MCF 10A (cell line): ENCODE measurements around the gene GHRHR. TPM values are rescaled to one million over a fixed set of nuclear protein-coding genes. Genes with fewer than 3 reads are reported as not detected.

ENCODE experiments used
- BruUV-seq: library from RNA; stranded (reverse); fragments of 400-500 nt; replicated peaks from 2 replicates; lab custom pipeline; 2021; lab: Mats Ljungman, UMichigan
- CTCF ChIA-PET: fragments of 300-600 bp; sonication (Branson Sonifier 250); formaldehyde crosslinking; extraction: SDS; loops from one replicate; lab custom pipeline; 2021; ENCODE audit warnings: antibody characterized with exemption, inconsistent platforms; lab: Yijun Ruan, JAX
- POLR2A ChIA-PET: fragments of 300-600, 350-650 bp; sonication (Branson Sonifier 250); formaldehyde crosslinking; extraction: SDS; loops from one replicate; lab custom pipeline; 2020; ENCODE audit warnings: antibody characterized with exemption, inconsistent platforms; lab: Yijun Ruan, JAX
- DNase-seq: peaks from one replicate; pipeline ENCODE4 v3.0.0-alpha.2; 2018; ENCODE audit not compliant: unreplicated experiment
- H3K27ac Mint-ChIP-seq: one replicate; pipeline ENCODE4 v1.8.0; 2022; ENCODE audit warnings: mild to moderate bottlenecking, low read depth, mixed read lengths; ENCODE audit not compliant: unreplicated experiment
- H3K27me3 Mint-ChIP-seq: one replicate; pipeline ENCODE4 v1.8.0; 2022; ENCODE audit warnings: mixed read lengths; ENCODE audit not compliant: insufficient read depth, unreplicated experiment
- H3K36me3 Mint-ChIP-seq: one replicate; pipeline ENCODE4 v1.8.0; 2022; ENCODE audit warnings: mild to moderate bottlenecking, moderate library complexity, mixed read lengths; ENCODE audit not compliant: insufficient read depth, unreplicated experiment
- H3K4me1 Mint-ChIP-seq: one replicate; pipeline ENCODE4 v1.8.0; 2022; ENCODE audit warnings: mixed read lengths; ENCODE audit not compliant: insufficient read depth, unreplicated experiment
- H3K4me3 Mint-ChIP-seq: one replicate; pipeline ENCODE4 v1.8.0; 2022; ENCODE audit warnings: mild to moderate bottlenecking, moderate library complexity, mixed read lengths; ENCODE audit not compliant: unreplicated experiment
- H3K9me3 Mint-ChIP-seq: one replicate; pipeline ENCODE4 v1.8.0; 2022; ENCODE audit warnings: mixed read lengths; ENCODE audit not compliant: unreplicated experiment
- intact Hi-C: fragments of 100-400 bp; cut with micrococcal nuclease; formaldehyde crosslinking; loops from 2 replicates; pipeline ENCODE4 v1.14.1; 2022
- total RNA-seq: library from RNA; stranded (reverse); gene quantifications from 2 replicates; pipeline ENCODE4 v1.2.3, GENCODE V29; 2022
- TF ChIP-seq, protein P1 (sequence below): fragments of 200-600 bp; IDR thresholded peaks from one replicate; pipeline ENCODE4 v1.8.0; 2022; ENCODE audit warnings: antibody characterized with exemption, mild to moderate bottlenecking; ENCODE audit not compliant: unreplicated experiment

Gene GHRHR
- total RNA-seq, 1 experiment from 2014 or later = not detected

DNA sequence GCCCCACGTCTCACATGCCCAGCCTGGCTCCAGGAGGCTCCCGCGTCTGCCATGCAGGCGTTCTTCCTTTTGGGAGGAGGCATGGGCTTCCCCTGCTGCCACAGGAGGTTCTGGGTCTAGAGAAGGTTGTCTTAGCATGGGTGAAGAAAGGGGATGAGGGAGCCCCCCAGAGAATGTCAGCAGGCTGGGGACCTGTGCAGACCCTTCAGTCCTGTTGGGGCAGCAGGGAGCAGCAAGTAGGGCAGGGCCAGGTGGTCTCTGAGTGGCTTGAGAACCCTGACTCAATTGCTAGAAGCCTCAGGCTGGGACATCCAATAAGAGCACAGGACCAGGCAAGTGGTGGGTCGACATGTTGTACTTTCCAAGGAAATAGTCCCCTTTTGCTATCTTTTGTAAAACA lies 54.0 kb downstream of the GHRHR start:
- Mint-ChIP-seq H3K36me3 (no peaks in the 10 kb centered on the region), H3K27me3 (peaks cover 37% of the 10 kb centered on the region), H3K4me3 (no peak overlapping the region), H3K9me3 (no peaks in the 10 kb centered on the region), H3K4me1 (no peaks in the 10 kb centered on the region), H3K27ac (no peak overlapping the region)
- TF ChIP-seq, protein P1, sequence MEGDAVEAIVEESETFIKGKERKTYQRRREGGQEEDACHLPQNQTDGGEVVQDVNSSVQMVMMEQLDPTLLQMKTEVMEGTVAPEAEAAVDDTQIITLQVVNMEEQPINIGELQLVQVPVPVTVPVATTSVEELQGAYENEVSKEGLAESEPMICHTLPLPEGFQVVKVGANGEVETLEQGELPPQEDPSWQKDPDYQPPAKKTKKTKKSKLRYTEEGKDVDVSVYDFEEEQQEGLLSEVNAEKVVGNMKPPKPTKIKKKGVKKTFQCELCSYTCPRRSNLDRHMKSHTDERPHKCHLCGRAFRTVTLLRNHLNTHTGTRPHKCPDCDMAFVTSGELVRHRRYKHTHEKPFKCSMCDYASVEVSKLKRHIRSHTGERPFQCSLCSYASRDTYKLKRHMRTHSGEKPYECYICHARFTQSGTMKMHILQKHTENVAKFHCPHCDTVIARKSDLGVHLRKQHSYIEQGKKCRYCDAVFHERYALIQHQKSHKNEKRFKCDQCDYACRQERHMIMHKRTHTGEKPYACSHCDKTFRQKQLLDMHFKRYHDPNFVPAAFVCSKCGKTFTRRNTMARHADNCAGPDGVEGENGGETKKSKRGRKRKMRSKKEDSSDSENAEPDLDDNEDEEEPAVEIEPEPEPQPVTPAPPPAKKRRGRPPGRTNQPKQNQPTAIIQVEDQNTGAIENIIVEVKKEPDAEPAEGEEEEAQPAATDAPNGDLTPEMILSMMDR = no peak
- POLR2A ChIA-PET = no interaction called here
- intact Hi-C loops = no loop called here
- CTCF ChIA-PET = interaction anchor here (0.6 kb wide), 1 partner anchor 48 kb away, joined by 3 read pairs; no protein-coding TSS in a partner anchor
- DNase-seq = no peak
- no TSS peak for BruUV-seq

DNA sequence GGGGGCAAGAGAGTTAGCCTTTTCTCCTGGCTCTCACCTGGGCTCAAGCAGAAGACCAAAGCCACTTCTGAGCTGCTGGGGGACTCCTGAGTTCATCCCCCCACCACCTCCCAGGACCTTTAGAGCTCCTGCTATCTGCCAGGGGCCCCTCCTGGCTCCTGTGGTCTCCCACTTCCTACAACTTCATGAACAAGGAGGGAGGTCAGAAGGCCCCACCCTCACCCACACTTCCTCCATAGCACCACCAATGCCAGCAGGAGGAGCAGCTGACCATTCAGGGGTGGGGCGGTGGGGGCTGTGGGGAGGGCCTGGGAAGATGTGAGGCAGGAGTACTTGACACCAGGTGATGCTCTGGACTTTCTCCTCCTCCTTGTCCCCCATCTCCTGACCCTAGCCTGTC lies 55.8 kb downstream of the GHRHR start:
- DNase-seq = no peak
- H3K9me3 Mint-ChIP-seq = no peaks in the 10 kb centered on the region
- intact Hi-C loops = no loop called here
- ChIA-PET POLR2A (no interaction called here), CTCF (interaction anchor here (0.6 to 2.4 kb wide), 4 partner anchors 36 to 632 kb away, joined by 3 to 8 read pairs (median 3); no protein-coding TSS in a partner anchor)
- no peaks in the 10 kb centered on the region for H3K4me1 Mint-ChIP-seq
- BruUV-seq = no TSS peak
- no peak overlapping the region for H3K27ac Mint-ChIP-seq
- no peak overlapping the region for H3K4me3 Mint-ChIP-seq
- H3K27me3 Mint-ChIP-seq = peaks cover 19% of the 10 kb centered on the region
- TF ChIP-seq, protein P1 = no peak
- no peaks in the 10 kb centered on the region for H3K36me3 Mint-ChIP-seq

DNA sequence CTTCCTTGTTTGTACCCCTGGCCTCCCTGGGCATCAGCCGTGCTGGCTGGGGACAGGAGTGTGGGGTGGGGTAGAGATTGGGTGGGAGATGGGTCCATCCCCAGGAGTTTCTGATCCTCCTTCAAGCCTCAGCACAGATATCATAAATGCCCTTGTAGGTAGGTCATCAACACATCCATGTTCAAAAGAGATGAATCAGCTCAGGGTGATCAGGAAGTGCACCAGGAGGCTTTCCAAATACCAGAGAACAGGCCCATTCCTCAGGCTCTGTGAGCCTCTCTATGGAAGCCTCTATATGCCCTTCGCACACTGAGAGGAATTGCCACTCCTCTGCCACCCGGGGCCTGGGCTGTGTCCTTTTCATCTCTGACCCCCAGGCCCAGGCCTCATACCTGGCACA lies 56.4 kb downstream of the GHRHR start:
- BruUV-seq = no TSS peak
- DNase-seq = no peak
- ChIA-PET CTCF (interaction anchor here (0.7 to 2.4 kb wide), 3 partner anchors 37 to 1508 kb away, joined by 3 to 8 read pairs (median 3); no protein-coding TSS in a partner anchor), POLR2A (no interaction called here)
- intact Hi-C loops = no loop called here
- TF ChIP-seq, protein P1 = no peak
- Mint-ChIP-seq H3K4me3 (no peak overlapping the region), H3K36me3 (no peaks in the 10 kb centered on the region), H3K4me1 (no peaks in the 10 kb centered on the region), H3K9me3 (no peaks in the 10 kb centered on the region), H3K27me3 (peaks cover 14% of the 10 kb centered on the region), H3K27ac (no peak overlapping the region)

DNA sequence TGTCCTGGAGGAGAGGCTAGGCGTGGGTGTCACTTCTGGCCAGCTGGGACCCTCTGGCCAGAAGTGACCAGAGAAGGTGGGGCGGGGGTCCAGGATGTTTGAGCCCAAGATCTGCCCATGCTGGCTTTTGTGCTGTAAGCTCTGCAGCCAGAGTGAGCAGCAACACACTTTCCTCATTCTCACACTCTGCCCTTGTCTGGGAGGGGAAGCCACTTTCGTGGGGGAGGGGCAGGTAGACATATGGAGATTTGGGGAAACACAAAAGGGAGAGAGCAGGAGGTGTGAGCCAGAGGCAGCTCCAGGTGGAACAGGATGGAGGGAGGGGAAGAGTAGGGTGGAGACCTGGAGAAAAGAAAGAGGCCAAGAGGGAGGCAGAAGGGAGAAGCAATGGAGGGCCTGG lies 56.9 kb downstream of the GHRHR start:
- H3K4me3 Mint-ChIP-seq = no peak overlapping the region
- H3K36me3 Mint-ChIP-seq = no peaks in the 10 kb centered on the region
- no peaks in the 10 kb centered on the region for H3K9me3 Mint-ChIP-seq
- CTCF ChIA-PET = interaction anchor here (0.5 to 2.4 kb wide), 4 partner anchors 8 to 1507 kb away, joined by 3 to 8 read pairs (median 3); no protein-coding TSS in a partner anchor
- no peak overlapping the region for H3K27ac Mint-ChIP-seq
- H3K4me1 Mint-ChIP-seq = no peaks in the 10 kb centered on the region
- intact Hi-C loops = no loop called here
- TF ChIP-seq, protein P1 = no peak
- BruUV-seq = no TSS peak
- DNase-seq = no peak
- POLR2A ChIA-PET = no interaction called here
- peaks cover 10% of the 10 kb centered on the region for H3K27me3 Mint-ChIP-seq
